Hematopoietic multipotent progenitor cell treated with erythropoietin and hydrocortisone succinate and interleukin-3 and kit ligand, for 4 days (in vitro differentiated cells): ENCODE results near the gene CPLANE2.
A peak's percentile ranks its signal among the peaks of the same experiment; 100 is the strongest.
"Not testable (repeated sequence)": the region's sequence is repeated elsewhere in the genome, so short reads cannot be mapped to it uniquely, and the experiment has no call there.

Experiments
- DNase-seq: peaks from one replicate; pipeline ENCODE4 v3.0.0-alpha.2; 2015

Gene CPLANE2

GRCh38 chr1:16208270-16208987, 28.6 kb downstream of the CPLANE2 start:
- DNase-seq, result peak; percentile 53

GRCh38 chr1:16207318-16208269, 29.4 kb downstream of the CPLANE2 start:
- DNase-seq, result no peak

DNA sequence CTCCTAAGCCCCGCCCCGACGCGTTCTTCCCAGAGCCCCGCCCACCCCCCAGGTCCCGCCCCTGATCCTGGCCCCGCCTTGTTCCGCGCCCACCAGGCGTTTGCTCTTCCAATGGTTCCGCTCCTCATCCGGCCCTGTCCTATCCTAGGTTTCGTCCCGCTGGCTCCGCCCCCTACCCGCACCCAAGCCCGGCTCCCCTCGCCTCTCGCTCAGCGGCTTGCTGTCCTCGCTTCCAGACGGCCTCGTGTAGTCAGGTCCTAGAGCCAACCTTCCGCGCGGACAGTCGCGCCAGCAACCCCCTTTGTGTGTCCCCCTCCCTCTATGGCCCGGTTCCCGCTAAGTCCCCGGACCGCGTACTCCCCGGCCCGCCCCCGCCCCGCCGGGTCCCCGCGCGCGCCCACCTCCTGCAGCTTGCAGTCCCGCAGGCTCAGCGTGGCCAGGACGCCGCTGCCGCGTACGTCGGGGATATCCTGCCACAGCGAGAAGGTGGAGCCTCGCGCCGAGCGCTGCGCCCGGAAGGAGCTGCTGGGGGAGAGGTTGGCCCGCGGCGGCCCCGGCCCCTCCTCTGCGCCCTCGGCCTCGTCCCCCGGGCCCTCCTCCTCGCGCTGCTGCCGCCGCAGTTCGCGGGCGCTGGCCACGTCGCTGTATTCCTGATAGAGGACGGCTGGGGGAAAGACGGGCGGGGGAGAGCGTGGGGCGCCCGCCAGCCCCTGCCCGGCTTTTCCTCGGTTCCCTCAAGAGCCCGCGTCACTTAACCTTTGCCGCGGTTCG, 30.3 kb downstream of the CPLANE2 start:
- DNase-seq, result peak; percentile 100

DNA sequence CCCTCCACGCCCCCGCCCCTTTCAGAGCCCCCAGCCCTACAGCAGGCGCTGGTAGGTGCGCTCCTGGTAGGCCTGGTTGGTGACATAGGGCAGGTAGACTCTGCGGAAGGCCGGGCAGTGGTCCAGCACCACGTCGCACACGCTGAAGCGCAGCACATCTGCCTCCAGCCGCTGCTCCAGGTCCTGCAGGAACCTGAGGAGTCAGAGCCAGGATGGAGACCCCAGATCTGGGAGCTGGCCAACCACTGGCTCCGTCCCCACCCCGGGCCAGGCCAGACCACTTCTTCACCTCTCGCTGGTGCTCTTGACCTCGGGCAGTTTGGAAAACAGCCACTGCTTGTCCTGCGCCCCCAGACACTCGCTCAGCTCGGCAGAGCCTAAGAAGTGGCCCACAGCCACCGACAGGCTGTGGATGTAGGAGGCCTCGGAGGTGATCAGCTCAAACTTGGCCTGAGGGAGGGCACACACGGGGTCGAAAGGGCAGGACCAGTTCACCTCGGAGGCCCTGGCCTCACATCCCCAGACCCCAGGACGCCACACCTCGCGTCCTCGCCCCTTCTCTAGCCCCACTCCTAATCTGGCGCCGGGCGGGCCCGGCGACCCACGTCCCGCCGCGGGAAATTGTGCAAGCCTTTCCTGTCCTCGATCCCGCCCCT, 31.0 kb downstream of the CPLANE2 start:
- no peak for DNase-seq

- no peak for DNase-seq
Measured at GRCh38 chr1:16205334-16205671, 31.7 kb downstream of the CPLANE2 start.

- peak; percentile 67 for DNase-seq
Measured at GRCh38 chr1:16204634-16205333, 32.2 kb downstream of the CPLANE2 start.

DNA sequence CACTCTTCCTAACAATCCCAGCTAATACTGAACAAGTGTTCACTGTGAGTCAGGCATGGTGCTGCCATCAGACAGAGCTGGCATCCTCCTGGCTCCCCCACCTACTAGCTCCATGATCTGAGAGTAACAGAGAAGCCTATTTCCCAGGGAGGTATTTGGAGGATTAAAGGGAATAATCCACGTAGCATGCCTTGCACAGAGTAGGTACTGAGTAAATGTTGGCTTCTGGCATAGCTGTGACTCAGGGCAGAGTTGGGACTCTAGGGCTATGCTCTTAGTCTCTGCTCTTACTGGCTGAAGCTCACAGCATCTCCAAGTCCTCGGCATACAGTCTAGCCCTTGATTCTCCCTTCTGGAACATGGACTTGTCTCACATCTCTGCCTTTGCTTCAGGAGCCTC, 32.8 kb downstream of the CPLANE2 start:
- DNase-seq, result no peak

DNA sequence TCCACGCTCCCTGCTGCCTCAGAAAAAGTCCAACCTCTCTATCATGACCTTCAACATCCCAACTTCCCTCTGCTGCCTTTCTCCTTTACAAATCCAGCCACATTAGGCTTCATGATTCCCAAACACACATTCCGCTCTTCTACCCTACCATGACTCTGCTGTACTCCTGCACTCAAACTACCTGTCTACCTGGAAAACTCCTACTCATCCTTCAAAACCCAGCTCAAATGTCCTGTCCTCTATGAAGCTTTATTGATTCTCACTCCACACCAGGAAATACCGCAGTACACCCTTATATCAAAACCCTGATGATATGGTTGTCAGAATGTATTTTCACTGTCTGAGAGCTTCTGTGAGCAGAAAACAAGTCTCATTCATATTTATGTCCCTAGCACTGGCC, 33.4 kb downstream of the CPLANE2 start:
- no peak for DNase-seq

GRCh38 chr1:16202281-16203210, 34.4 kb downstream of the CPLANE2 start:
- no peak for DNase-seq

DNA sequence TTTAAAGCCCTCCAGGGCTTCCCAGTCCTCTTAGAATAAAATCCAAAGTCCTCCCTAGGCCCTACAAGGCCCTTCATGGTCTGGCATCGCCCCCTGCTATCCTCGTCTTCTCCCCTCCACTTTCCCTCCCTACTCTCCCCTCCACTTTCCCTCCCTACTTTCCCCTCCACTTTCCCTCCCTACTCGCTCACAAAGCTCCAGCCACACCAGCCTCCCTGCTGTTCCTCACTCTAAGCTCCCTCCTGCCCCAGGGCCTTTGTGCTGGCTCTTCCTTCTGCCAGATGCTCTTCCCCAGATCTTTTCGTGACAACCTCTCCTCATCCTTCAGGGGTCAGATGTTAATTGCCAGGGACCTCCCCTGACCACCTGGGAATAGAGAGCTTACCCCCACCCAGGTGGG, 37.3 kb downstream of the CPLANE2 start:
- no peak for DNase-seq

DNA sequence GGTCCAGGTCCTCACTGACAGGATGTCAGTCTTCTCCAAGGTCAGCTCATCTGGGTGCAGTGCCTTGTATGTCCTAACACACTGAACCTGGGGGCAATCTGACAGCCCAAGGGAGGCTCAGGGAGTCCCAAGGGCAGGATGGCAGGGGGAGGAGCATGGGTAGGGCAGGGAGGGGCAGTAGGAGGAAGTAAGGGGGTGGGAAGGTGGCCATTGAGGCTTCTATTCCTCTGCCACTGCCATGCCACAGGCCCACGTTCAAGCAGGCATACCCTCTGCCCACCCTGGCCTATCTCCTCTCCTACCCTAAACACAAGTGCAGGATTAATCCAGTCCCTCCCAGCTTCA, 37.9 kb downstream of the CPLANE2 start:
- DNase-seq, result no peak

DNA sequence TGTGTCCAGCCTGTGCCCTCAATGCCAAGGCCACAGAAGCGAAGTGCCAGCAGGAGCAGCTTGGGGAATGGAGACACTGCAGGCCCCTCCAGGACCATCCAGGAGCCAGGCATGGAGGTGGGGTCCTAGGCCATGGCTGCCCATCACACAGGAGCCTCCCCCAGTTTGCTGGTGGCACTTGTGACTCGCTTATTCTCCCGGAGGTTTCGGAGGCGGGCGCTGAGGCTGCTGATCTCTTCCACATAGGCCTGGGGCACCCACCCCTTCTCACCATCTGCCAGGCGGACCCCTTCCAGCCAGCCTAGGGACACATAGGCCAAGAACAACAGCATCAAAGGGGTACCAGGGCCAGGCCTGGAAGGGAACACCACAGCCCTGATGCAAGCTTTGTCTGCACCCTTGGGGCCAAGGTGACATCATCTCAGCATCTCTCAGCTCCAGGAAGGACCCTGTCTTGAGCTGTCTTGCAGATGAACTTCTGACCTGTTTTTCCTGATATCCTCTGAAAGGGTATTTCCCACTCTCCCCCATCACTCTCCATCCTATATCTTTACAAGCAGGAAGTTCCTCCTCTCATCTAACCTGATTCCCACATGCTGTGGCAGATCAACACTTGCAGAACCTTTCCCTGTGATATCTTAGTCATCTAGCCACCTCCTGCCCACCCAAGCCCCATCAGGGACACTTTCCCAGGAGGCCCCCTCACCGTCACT, 38.4 kb downstream of the CPLANE2 start:
- no peak for DNase-seq

DNA sequence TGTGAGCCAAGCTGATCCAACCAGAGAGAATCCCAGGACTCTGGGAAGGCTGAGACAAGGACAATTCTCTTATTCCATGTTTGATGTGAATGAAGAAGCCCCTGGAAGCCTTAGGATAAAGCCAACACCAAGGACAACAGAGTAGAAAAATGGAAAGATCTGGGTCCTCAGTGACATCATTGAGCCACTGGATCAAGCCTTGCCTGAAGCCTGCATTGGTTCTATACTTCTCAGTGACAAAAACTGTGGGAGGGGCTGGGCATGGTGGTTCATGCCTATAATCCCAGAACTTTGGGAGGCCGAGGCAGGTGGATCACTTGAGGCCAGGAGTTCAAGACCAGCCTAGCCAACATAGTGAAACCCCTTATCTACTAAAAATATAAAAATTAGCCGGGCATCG, 40.1 kb downstream of the CPLANE2 start:
- DNase-seq, result no peak

DNA sequence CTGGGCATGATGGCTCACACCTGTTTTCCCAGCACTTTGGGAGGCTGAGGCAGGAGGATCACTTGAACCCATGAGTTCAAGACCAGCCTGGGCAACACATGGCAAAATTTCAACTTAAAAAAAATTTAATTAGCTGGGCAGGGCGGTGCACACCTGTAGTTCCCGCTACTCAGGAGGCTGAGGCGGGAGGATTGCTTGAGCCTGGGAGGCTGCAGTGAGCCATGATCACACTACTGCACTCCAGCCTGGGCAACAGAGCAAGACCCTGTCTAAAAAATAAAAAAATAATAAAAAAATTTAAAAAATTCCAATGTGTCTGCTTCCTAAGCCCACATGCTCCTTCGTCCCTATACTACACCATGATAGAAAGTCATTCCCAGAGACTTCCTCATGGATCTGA, 40.8 kb downstream of the CPLANE2 start:
- DNase-seq, result not testable (repeated sequence)

GRCh38 chr1:16195518-16195905, 41.5 kb downstream of the CPLANE2 start:
- DNase-seq, result no peak

GRCh38 chr1:16191916-16192546, 45.0 kb downstream of the CPLANE2 start:
- DNase-seq, result no peak

GRCh38 chr1:16191309-16191708, 45.7 kb downstream of the CPLANE2 start:
- DNase-seq, result no peak

DNA sequence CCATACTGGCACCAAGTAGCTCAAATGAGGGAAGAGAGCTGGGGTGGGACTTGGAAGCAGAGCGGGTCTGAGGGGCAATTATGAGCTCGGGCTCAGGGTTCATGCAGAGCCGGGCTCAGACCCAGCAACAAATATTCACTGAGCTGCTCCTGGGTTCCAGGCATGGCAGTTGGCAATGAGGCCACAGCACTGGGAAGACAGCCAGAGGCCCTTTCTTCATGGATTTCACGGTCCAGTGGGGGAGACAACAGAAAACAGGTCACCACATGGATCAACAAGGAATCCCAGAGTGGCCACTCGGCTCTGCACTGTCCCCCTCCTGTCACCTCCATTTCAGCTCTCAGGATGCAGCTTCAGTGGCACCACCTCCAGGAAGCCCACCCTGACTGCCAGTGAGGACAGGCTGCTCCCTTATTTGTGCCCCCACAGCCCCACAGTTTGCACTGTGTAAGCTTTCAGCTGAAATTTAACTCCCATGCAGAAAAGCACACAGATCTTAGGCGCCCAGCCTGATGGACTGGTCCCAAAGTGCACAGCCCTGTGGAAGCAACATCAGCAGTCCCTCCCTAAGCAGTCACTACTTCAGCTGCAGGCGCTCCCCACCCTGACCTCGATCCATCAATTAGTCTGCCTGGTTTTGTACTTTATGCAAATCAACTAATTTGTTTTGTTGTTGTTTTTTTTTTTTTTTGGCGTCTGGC, 46.9 kb downstream of the CPLANE2 start:
- no peak for DNase-seq

DNA sequence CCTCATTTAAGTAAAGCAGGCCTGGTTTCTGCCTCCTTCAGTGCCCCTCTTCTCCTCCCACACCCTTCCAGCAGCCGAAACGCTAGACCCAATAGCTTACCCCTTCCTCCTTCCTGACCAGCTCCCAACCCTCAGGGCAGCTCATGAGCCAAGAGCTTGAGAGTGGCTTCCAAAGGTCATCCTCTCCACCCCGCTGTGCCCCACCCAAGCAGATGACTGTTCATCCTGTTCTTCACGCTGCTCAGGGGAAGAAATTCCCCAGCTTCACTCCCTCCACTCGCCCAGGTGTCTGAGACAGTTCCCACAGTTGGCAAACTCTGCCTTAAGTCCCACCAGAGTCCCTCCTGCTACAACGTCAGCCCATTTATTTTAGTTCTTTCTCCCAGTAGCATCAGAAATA, 48.0 kb downstream of the CPLANE2 start:
- DNase-seq, result no peak
